Smooth muscle cell (in vitro differentiated cells): ENCODE data around the gene SLC7A14. TPM values are rescaled to one million over a fixed set of nuclear protein-coding genes. Genes with fewer than 3 reads are reported as not detected.

Source experiments
- DNase-seq: peaks from one replicate; lab custom pipeline; 2025; ENCODE audit not compliant: unreplicated experiment; lab: John Stamatoyannopoulos, UW
- H2AFZ ChIP-seq: fragments of 200-600 bp; sonication (generic); 2 replicates; pipeline ENCODE4 v1.6.0; 2016; ENCODE audit warnings: antibody characterized with exemption, low read depth, mild to moderate bottlenecking
- H3F3A ChIP-seq: fragments of 200-600 bp; sonication (generic); 2 replicates; pipeline ENCODE4 v1.6.0; 2017; ENCODE audit warnings: antibody characterized with exemption, low read depth
- H3K27ac ChIP-seq: fragments of 200-600 bp; sonication (generic); 2 replicates; pipeline ENCODE4 v1.5.1; 2016; ENCODE audit warnings: low read depth, mild to moderate bottlenecking
- H3K27me3 ChIP-seq: fragments of 200-600 bp; sonication (generic); 2 replicates; pipeline ENCODE4 v1.6.1; 2016; ENCODE audit warnings: low read depth, mild to moderate bottlenecking
- H3K36me3 ChIP-seq: fragments of 200-600 bp; sonication (generic); 2 replicates; pipeline ENCODE4 v1.5.1; 2016; ENCODE audit warnings: low read depth
- H3K4me1 ChIP-seq: fragments of 200-600 bp; sonication (generic); 2 replicates; pipeline ENCODE4 v1.5.1; 2016; ENCODE audit warnings: low read depth
- H3K4me2 ChIP-seq: fragments of 200-600 bp; sonication (generic); 2 replicates; pipeline ENCODE4 v1.6.0; 2016; ENCODE audit warnings: mild to moderate bottlenecking
- H3K4me3 ChIP-seq: fragments of 200-600 bp; sonication (generic); 2 replicates; pipeline ENCODE4 v1.5.1; 2016; ENCODE audit warnings: mild to moderate bottlenecking
- H3K79me2 ChIP-seq: fragments of 200-600 bp; sonication (generic); 2 replicates; pipeline ENCODE4 v1.6.0; 2016; ENCODE audit warnings: low read depth, mild to moderate bottlenecking
- H3K9ac ChIP-seq: fragments of 200-600 bp; sonication (generic); 2 replicates; pipeline ENCODE4 v1.6.0; 2016; ENCODE audit warnings: low read depth
- H3K9me3 ChIP-seq: fragments of 200-600 bp; sonication (generic); replicated peaks from 2 replicates; pipeline ENCODE4 v1.5.1; 2016; ENCODE audit warnings: low read depth
- H4K20me1 ChIP-seq: fragments of 200-600 bp; sonication (generic); 2 replicates; pipeline ENCODE4 v1.6.0; 2016; ENCODE audit warnings: low read depth
- CTCF ChIP-seq: fragments of 200-600 bp; sonication (generic); IDR thresholded peaks from 2 replicates; pipeline ENCODE4 v1.5.1; 2017; ENCODE audit warnings: borderline replicate concordance, mild to moderate bottlenecking, antibody characterized with exemption; ENCODE audit not compliant: insufficient read depth, poor library complexity, severe bottlenecking
- WGBS: methylation state at CpG from one replicate; pipeline ENCODE4 v1.1.7; 2016; ENCODE audit warnings: low lambda C conversion rate; 5-methylcytosine and 5-hydroxymethylcytosine counted together
- microRNA-seq: library from miRNA; unstranded; fragments of <30 nt; microRNA quantifications from one replicate; pipeline ENCODE4, GENCODE V29; 2016; ENCODE audit warnings: borderline number of aligned reads
- polyA plus RNA-seq: library from polyadenylated mRNA; unstranded; fragments of >200 nt; fragmentation: Nextera tagmentation; extraction: Ambion mirVana; gene quantifications from 2 replicates; pipeline ENCODE4 v1.2.1, GENCODE V29; 2016
- total RNA-seq: library from RNA; depleted of rRNA; stranded (reverse); fragments of >200 nt; gene quantifications from 2 replicates; pipeline ENCODE4 v1.2.3, GENCODE V29; 2014

The SLC7A14 gene
- total and polyA plus RNA-seq, 2 experiments from 2014 or later, result not detected

GRCh38 chr3:170413291-170413690 is 172.6 kb downstream of the SLC7A14 start:
- Histone ChIP-seq H3K79me2 (no peaks in the 10 kb centered on the region), H2AFZ (no peak overlapping the region), H3K27me3 (peaks cover 15% of the 10 kb centered on the region), H3K4me2 (peak overlapping the region; percentile 36), H3K4me1 (no peaks in the 10 kb centered on the region), H3K27ac (no peak overlapping the region), H3K9ac (no peak overlapping the region), H3K36me3 (no peaks in the 10 kb centered on the region), H4K20me1 (no peaks in the 10 kb centered on the region), H3F3A (peaks cover 5% of the 10 kb centered on the region), H3K9me3 (no peaks in the 10 kb centered on the region), H3K4me3 (no peak overlapping the region)
- no peak for DNase-seq
- TF ChIP-seq CTCF, result no peak
- WGBS, result 100% methylated on average over 4 of the region's 4 CpGs

DNA sequence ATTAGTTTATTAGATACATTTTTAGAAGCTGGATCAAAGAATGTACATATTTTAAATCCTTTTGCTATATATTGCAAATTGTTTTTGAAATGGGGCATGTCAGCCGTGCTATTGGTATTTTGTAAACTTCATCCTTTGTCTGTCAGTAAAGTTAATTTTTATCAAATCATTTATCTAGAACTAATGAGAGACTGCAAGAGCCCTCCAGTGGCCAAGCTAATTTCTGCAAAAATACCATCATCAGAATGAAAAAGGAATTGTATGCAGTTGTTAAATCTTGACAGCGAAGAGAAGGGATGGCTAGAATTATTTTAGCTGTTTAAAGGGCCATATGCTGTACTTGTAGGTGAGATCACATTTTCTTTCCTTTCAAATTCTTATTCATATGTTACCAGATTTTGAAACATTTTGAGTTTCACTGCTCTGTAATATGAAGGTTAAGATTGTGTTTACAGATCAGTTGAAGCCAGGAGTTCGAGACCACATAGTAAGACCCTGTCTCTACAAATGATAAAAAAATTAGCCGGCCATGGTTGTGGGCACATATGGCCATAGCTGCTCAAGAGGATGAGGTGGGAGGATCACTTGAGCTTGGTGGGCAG is 175.3 kb downstream of the SLC7A14 start:
- DNase-seq, result no peak
- H3K27me3 ChIP-seq, result no peaks in the 10 kb centered on the region
- WGBS, result 86% methylated on average over 4 of the region's 4 CpGs

More for the DNA sequence above, 175.3 kb downstream of the SLC7A14 start:
- no peak overlapping the region for H3K4me2 ChIP-seq
- H3K4me3 ChIP-seq, result no peak overlapping the region
- TF ChIP-seq CTCF, result peak; percentile 37
- H3K4me1 ChIP-seq, result no peaks in the 10 kb centered on the region
- no peak overlapping the region for H2AFZ ChIP-seq
- H3K9ac ChIP-seq, result no peak overlapping the region
- H3K27ac ChIP-seq, result no peak overlapping the region
- H3F3A ChIP-seq, result peaks cover 5% of the 10 kb centered on the region
- no peaks in the 10 kb centered on the region for H3K9me3 ChIP-seq
- H3K36me3 ChIP-seq, result no peaks in the 10 kb centered on the region
- no peaks in the 10 kb centered on the region for H3K79me2 ChIP-seq
- H4K20me1 ChIP-seq, result no peaks in the 10 kb centered on the region

Small RNA genes lying within 50 kb of the gene (microRNA-seq; reads per million reads assigned to microRNA genes)
- not detected for gene MIR6828

Other genes starting within 250 kb of the SLC7A14 start
- gene SKIL, start 228.4 kb downstream of the SLC7A14 start, total RNA-seq, result 167 and 207 TPM in 2 replicates
- gene SKIL, start 228.4 kb downstream of the SLC7A14 start, polyA plus RNA-seq, result 22.0 and 45.0 TPM in 2 replicates
- gene CLDN11, start 167.2 kb downstream of the SLC7A14 start, total RNA-seq, result 4.2 and 5.9 TPM in 2 replicates
- gene CLDN11, start 167.2 kb downstream of the SLC7A14 start, polyA plus RNA-seq, result 1.0 and 1.3 TPM in 2 replicates